AG04450 (cell line): ENCODE results near the gene CAPN3. TPM values are rescaled to one million over a fixed set of nuclear protein-coding genes. Genes with fewer than 3 reads are reported as not detected.

Experiments
- CTCF ChIA-PET: fragments of 300-600, 350-600 bp; formaldehyde crosslinking; extraction: SDS; loops from one replicate; lab custom pipeline; 2022; ENCODE audit warnings: antibody characterized with exemption, inconsistent platforms; lab: Charles Lee
- POLR2A ChIA-PET: fragments of 350-600 bp; formaldehyde crosslinking; extraction: SDS; loops from one replicate; lab custom pipeline; 2021; ENCODE audit warnings: antibody characterized with exemption, inconsistent platforms; lab: Yijun Ruan, JAX
- DNase-seq: peaks from one replicate; pipeline ENCODE4 v3.0.0-alpha.2; 2011; ENCODE audit warnings: low read depth, low spot score
- H3K27ac ChIP-seq: one replicate; pipeline ENCODE4 v1.5.1; 2012; ENCODE audit warnings: low read depth, low read length, control low read depth
- H3K27me3 ChIP-seq: one replicate; pipeline ENCODE4 v1.6.0; 2012; ENCODE audit warnings: low read length; ENCODE audit not compliant: control insufficient read depth, insufficient read depth
- H3K4me3 ChIP-seq: 2 replicates; pipeline ENCODE4 v1.5.1; 2011; ENCODE audit warnings: mild to moderate bottlenecking, low read depth, low read length, control low read depth
- H3K9me3 ChIP-seq: 2 replicates; pipeline ENCODE4 v1.5.1; 2012; ENCODE audit warnings: low read length; ENCODE audit not compliant: control insufficient read depth, insufficient read depth
- polyA plus RNA-seq: library from polyadenylated mRNA; depleted of rRNA; stranded (reverse); fragments of >200 nt; gene quantifications from 2 replicates; pipeline ENCODE4 v1.2.3, GENCODE V29; 2011
- TF ChIP-seq, protein P1 (sequence below): IDR thresholded peaks from 2 replicates; pipeline ENCODE4 v1.5.1; 2011; ENCODE audit warnings: low read depth, low read length, control low read depth, inconsistent platforms

The CAPN3 gene
- polyA plus RNA-seq, 1 experiment, result 1.2 TPM

DNA sequence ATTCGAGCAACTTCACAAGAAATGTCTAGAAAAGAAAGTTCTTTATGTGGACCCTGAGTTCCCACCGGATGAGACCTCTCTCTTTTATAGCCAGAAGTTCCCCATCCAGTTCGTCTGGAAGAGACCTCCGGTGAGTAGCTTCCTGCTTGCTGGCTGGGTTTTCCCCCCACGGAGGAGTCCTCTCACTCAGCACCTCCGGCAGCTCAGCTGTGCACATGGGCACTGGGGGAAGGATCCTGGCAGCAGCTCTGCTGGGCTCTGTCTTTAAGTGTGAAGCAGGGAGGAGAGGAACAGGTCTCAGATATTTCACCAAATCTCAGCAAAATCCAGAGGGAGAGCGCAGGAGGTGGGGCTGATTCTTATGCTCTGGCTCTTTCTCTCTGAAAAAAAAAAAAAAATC lies 684 bp downstream of the CAPN3 start:
- Histone ChIP-seq H3K9me3 (no peaks in the 10 kb centered on the region), H3K4me3 (no peak overlapping the region), H3K27ac (no peak overlapping the region), H3K27me3 (no peaks in the 10 kb centered on the region)
- no peak for DNase-seq
- TF ChIP-seq, protein P1, sequence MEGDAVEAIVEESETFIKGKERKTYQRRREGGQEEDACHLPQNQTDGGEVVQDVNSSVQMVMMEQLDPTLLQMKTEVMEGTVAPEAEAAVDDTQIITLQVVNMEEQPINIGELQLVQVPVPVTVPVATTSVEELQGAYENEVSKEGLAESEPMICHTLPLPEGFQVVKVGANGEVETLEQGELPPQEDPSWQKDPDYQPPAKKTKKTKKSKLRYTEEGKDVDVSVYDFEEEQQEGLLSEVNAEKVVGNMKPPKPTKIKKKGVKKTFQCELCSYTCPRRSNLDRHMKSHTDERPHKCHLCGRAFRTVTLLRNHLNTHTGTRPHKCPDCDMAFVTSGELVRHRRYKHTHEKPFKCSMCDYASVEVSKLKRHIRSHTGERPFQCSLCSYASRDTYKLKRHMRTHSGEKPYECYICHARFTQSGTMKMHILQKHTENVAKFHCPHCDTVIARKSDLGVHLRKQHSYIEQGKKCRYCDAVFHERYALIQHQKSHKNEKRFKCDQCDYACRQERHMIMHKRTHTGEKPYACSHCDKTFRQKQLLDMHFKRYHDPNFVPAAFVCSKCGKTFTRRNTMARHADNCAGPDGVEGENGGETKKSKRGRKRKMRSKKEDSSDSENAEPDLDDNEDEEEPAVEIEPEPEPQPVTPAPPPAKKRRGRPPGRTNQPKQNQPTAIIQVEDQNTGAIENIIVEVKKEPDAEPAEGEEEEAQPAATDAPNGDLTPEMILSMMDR, result no peak
- CTCF ChIA-PET, result interaction anchor here (1.0 kb wide), 1 partner anchor 25 kb away, joined by 3 read pairs; no protein-coding TSS in a partner anchor
- POLR2A ChIA-PET, result no interaction called here

GRCh38 chr15:42360535-42361112 lies 1.3 kb downstream of the CAPN3 start:
- ChIA-PET CTCF (interaction anchor here (1.0 kb wide), 1 partner anchor 25 kb away, joined by 3 read pairs; no protein-coding TSS in a partner anchor), POLR2A (no interaction called here)
- no peak overlapping the region for H3K27ac ChIP-seq
- TF ChIP-seq, protein P1, result no peak
- H3K9me3 ChIP-seq, result no peaks in the 10 kb centered on the region
- H3K27me3 ChIP-seq, result no peaks in the 10 kb centered on the region
- H3K4me3 ChIP-seq, result no peak overlapping the region
- no peak for DNase-seq

DNA sequence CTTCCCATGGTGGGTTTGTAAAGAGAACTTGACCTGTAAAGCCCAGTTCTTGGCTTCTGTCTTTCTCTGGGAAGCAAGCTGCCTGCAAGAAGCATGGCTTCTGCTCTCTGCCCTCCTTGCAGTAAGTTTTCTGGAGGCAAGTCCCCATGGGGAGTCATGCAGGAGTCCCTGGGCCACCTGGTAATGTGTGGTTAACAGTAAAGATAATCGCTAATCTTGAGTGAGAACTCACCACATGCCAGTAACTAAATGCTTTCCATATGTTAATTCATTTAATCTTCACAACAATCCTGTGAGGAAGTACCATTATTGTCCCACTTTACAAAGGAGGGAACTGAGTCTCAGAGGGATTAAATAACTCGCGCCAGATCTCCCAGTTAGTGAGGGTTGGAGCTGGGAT lies 4.2 kb downstream of the CAPN3 start:
- TF ChIP-seq, protein P1, result no peak
- H3K27ac ChIP-seq, result no peak overlapping the region
- ChIA-PET CTCF (no interaction called here), POLR2A (no interaction called here)
- no peaks in the 10 kb centered on the region for H3K27me3 ChIP-seq
- H3K9me3 ChIP-seq, result no peaks in the 10 kb centered on the region
- no peak overlapping the region for H3K4me3 ChIP-seq
- no peak for DNase-seq

DNA sequence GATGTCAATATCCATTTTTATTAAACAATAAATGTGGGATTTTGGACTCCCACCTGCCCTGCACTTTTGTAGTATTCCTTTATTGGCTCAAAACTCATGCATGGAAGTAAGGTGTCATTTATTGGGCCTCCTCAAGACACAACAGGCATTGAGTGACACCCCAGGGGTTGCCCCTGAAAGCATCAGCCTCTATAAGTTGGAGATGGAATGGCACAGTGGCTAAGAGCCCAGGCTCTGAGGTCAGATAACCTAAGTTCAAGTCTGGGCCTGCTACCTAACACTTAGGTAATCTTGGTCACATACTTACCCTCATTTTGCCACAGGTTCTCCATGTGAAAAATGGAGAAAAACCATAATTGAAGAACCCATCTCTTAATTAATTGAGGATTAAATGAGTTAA lies 4.6 kb downstream of the CAPN3 start:
- DNase-seq, result no peak
- Histone ChIP-seq H3K27me3 (no peaks in the 10 kb centered on the region), H3K27ac (no peak overlapping the region), H3K4me3 (no peak overlapping the region), H3K9me3 (no peaks in the 10 kb centered on the region)
- ChIA-PET CTCF (no interaction called here), POLR2A (no interaction called here)
- TF ChIP-seq, protein P1, result no peak

GRCh38 chr15:42364529-42364928 lies 5.2 kb downstream of the CAPN3 start:
- CTCF ChIA-PET, result no interaction called here

More at GRCh38 chr15:42364529-42364928, 5.2 kb downstream of the CAPN3 start:
- DNase-seq, result no peak
- Histone ChIP-seq H3K9me3 (no peaks in the 10 kb centered on the region), H3K27ac (no peak overlapping the region), H3K27me3 (no peaks in the 10 kb centered on the region), H3K4me3 (no peak overlapping the region)
- TF ChIP-seq, protein P1, result no peak
- POLR2A ChIA-PET, result no interaction called here
